ENCODE measurements around the gene SLC22A14.
A peak's percentile ranks its signal among the peaks of the same experiment; 100 is the strongest.
"Not testable (repeated sequence)": the region's sequence is repeated elsewhere in the genome, so short reads cannot be mapped to it uniquely, and the experiment has no call there.

SLC22A14 gene, protein sequence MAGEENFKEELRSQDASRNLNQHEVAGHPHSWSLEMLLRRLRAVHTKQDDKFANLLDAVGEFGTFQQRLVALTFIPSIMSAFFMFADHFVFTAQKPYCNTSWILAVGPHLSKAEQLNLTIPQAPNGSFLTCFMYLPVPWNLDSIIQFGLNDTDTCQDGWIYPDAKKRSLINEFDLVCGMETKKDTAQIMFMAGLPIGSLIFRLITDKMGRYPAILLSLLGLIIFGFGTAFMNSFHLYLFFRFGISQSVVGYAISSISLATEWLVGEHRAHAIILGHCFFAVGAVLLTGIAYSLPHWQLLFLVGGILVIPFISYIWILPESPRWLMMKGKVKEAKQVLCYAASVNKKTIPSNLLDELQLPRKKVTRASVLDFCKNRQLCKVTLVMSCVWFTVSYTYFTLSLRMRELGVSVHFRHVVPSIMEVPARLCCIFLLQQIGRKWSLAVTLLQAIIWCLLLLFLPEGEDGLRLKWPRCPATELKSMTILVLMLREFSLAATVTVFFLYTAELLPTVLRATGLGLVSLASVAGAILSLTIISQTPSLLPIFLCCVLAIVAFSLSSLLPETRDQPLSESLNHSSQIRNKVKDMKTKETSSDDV

GRCh38 chr3:38281895-38282686 lies at the start of gene SLC22A14:
SLC22A14 (plus strand) TSS chr3:38282294; CDS start chr3:38306027, 23,733 bp downstream.
- in situ Hi-C loops (cut with MboI; ENCODE audit: low pct_unique_long_range_greater_than_20kb, low sequenced_read_pairs, unreplicated experiment): no loop called here
- DNase-seq (ENCODE audit: low spot score): peak; percentile 23
- TF ChIP-seq CTCF (IDR thresholded peaks at IDR 0.05; ENCODE audit: extremely low read depth, insufficient read depth, missing control alignments): no peak

DNA sequence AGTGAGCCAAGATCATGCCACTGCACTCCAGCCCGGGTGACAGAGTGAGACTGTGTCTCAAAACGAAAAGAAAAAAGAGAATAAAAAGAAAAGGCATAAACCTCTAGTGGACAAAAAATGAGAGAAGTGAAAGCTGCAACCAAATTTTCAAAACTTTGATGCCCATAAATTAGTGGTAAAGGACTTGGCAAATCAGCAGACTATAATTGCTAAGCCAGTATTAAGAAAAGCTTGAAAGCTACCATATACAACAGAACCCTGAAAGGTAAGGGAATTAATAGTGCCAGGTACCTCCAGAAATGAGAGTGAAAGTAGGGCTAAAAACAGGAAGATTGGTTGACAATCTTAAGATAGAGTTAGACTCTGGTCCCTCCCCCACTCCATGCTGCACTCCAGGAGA lies 49.4 kb upstream of the SLC22A14 start:
- no peak for DNase-seq (ENCODE audit: low spot score)
- in situ Hi-C loops (cut with MboI; ENCODE audit: low pct_unique_long_range_greater_than_20kb, low sequenced_read_pairs, unreplicated experiment): no loop called here
- no peak for TF ChIP-seq CTCF (IDR thresholded peaks at IDR 0.05; ENCODE audit: extremely low read depth, insufficient read depth, missing control alignments)

DNA sequence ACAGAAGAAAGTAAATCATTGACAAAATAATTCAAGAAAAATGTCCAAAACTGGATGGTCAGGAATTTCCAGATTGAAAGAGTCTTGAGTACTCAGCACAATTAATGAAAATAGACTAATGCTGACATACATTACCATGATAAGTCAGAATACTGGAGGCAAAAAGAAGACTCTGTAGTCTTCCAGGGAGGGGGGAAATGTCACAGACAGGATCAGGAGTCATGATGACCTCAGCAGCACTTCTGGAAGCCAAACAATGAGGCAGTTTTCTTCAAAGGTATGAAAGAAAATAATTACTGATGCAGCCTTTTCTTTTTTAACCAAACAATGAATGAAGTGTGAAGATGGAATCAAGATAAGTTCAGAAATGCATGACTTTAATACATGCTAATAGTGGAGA lies 46.6 kb upstream of the SLC22A14 start:
- in situ Hi-C loops (cut with MboI; ENCODE audit: low pct_unique_long_range_greater_than_20kb, low sequenced_read_pairs, unreplicated experiment): no loop called here
- TF ChIP-seq CTCF (IDR thresholded peaks at IDR 0.05; ENCODE audit: extremely low read depth, insufficient read depth, missing control alignments): no peak
- DNase-seq (ENCODE audit: low spot score): no peak

DNA sequence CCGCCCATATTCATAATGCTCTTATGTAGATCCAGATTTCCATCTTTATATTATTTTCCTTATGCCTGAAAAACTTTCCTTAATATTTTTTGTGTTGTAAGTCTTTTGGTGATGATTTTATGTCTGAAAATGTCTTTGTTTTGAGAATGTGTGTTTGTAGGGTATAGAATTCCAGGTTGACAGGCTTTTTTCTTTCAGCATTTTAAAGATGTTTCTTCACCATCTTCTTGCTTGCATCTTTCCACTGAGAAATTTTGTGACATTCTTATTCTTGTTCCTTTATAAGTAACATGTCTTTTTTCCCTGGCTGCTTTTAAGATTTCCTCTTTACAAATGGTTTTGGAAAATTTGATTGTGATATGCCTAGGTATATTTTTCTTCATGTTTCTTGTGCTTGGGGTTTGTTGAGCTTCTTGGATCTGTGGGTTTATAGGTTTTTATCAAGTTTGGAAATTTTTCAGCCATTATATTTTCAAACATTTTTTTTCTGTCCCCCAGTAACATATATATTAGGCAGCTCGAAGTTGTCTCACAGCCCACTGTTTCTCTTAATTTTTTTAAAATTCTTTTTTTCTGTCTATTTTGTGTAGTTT lies 43.6 kb upstream of the SLC22A14 start:
- in situ Hi-C loops (cut with MboI; ENCODE audit: low pct_unique_long_range_greater_than_20kb, low sequenced_read_pairs, unreplicated experiment): no loop called here

DNA sequence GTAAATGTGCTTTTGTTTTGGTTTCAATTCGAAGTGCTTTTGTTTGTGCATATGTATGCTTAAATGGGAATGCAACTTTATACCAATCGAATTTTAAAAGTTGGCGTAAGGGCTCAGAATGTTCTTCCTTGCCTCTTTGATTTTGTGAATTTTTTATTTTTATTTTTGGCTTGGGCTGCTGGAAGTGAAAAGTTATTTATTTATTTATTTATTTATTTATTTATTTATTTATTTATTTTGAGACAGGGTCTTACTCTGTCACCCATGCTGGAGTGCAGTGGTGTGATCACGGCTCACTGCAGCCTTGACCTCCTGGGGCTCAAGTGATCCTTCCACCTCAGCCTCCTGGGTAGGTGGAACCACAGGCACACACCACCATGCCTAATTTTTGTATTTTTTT lies 39.3 kb upstream of the SLC22A14 start:
- DNase-seq (ENCODE audit: low spot score); in situ Hi-C loops (cut with MboI; ENCODE audit: low pct_unique_long_range_greater_than_20kb, low sequenced_read_pairs, unreplicated experiment): not testable (repeated sequence)

More for the DNA sequence above, 43.6 kb upstream of the SLC22A14 start:
- DNase-seq (ENCODE audit: low spot score): no peak
- no peak for TF ChIP-seq CTCF (IDR thresholded peaks at IDR 0.05; ENCODE audit: extremely low read depth, insufficient read depth, missing control alignments)

DNA sequence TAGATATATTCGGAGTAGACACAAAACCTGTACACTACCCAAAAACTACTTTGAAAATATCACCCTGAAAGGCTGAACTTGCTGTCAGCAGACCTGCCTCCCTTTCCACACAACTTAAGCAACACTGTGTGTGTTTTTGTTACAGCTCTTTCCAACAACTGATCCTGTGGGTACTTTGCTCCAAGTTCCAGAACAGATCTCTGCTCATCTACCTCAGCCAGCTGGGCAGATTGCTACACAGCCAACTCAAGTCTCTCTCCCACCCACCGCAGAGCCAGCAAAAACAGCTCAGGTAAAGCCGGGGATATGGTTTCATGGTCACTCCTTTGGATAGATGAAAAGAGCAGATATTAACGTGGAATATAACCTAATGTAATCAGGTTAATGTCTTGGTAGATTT lies 36.2 kb upstream of the SLC22A14 start:
- in situ Hi-C loops (cut with MboI; ENCODE audit: low pct_unique_long_range_greater_than_20kb, low sequenced_read_pairs, unreplicated experiment): no loop called here
- DNase-seq (ENCODE audit: low spot score): no peak
- no peak for TF ChIP-seq CTCF (IDR thresholded peaks at IDR 0.05; ENCODE audit: extremely low read depth, insufficient read depth, missing control alignments)

Data from GM13977 (cell line).